GM13976 (cell line): ENCODE results near the gene TEKT5.
"Not testable (repeated sequence)": the region's sequence is repeated elsewhere in the genome, so short reads cannot be mapped to it uniquely, and the experiment has no call there.

Experiments used
- DNase-seq: peaks from one replicate; pipeline ENCODE4 v3.0.0; 2012; ENCODE audit warnings: low spot score
- in situ Hi-C: fragments of 300-500 bp; cut with MboI; formaldehyde crosslinking; loops from one replicate; pipeline ENCODE4 v1.12.0; 2022; ENCODE audit warnings: low sequenced_read_pairs, mixed read lengths, inconsistent platforms; ENCODE audit not compliant: unreplicated experiment
- TF ChIP-seq, protein P1 (sequence below): IDR thresholded peaks from 2 replicates; pipeline ENCODE4 v1.5.1; 2012; ENCODE audit warnings: borderline replicate concordance, mild to moderate bottlenecking; ENCODE audit not compliant: insufficient read depth; ENCODE audit errors: extremely low read depth, missing control alignments, control extremely low read depth

TEKT5 gene

DNA sequence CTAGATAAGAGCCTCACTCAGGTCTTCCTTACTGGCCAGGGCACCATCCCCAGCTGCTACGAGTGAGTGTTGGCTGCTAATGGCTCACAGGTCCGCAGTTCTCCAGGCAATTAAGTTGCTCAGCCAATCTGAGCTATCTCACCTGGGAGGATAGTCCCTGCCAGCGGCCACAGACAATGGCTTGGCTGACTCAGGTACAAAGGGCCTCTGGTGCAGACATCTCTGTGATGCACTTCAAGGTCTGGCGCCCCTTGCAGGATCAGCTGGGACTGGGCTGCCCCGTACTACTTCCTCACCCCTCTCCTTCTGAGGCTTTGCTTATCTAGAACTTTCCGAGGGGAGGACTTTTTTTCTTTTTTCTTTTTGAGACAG, 65.2 kb downstream of the TEKT5 start:
- TF ChIP-seq, protein P1, sequence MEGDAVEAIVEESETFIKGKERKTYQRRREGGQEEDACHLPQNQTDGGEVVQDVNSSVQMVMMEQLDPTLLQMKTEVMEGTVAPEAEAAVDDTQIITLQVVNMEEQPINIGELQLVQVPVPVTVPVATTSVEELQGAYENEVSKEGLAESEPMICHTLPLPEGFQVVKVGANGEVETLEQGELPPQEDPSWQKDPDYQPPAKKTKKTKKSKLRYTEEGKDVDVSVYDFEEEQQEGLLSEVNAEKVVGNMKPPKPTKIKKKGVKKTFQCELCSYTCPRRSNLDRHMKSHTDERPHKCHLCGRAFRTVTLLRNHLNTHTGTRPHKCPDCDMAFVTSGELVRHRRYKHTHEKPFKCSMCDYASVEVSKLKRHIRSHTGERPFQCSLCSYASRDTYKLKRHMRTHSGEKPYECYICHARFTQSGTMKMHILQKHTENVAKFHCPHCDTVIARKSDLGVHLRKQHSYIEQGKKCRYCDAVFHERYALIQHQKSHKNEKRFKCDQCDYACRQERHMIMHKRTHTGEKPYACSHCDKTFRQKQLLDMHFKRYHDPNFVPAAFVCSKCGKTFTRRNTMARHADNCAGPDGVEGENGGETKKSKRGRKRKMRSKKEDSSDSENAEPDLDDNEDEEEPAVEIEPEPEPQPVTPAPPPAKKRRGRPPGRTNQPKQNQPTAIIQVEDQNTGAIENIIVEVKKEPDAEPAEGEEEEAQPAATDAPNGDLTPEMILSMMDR: no peak
- in situ Hi-C loops: no loop called here
- DNase-seq: no peak

DNA sequence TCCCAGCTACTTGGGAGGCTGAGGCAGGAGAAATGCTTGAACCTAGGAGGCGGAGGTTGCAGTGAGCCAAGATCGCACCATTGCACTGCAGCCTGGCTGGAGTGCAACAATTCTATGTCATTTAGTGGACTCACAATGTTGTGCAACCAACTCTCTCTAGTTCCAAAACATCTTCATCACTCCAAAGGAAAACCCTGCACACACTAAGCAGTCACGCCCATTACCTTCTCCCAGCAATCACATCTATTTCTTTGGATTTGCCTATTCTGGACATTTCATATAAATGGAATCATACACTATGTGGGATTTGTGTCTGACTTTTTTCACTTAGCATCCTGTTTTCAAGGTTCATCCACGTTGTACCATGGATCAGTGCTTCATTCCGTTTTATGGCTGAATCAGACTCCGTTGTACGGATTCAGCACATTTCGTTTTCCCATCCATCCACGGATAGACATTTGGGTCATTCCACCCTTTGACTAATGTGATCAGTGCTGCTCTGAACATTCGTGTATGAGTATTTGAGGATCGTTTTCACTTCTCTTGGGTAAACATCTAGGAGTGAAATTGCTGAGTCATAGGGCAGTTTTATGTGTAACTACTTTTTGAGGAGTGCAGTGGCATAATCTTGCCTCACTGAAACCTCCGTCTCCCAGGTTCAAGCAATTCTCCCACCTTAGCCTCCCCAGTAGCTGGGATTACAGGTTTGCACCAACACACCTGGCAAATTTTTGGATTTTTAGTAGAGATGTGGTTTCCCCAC, 69.0 kb downstream of the TEKT5 start:
- no peak for DNase-seq
- in situ Hi-C loops: no loop called here
- TF ChIP-seq, protein P1: no peak

DNA sequence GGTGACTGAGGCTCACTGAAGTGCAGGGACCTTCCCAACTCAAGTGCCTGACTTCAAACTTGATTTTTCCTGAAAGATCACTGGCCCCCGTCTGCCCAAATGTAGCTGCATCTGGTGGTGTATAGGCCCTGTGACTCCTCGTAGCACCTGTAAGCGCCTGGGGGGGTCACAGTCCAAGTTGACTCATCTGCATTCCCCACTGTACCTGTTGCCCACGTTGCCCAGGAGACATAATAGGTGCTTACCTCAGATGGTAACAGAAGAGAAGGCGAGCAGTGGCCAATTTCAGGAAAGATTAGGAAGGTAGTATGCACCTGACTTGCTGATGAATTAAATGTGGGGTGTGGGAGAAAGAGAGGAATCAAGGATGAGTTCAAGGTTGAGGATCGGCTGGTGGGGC, 70.2 kb downstream of the TEKT5 start:
- TF ChIP-seq, protein P1: no peak
- in situ Hi-C loops: no loop called here
- DNase-seq: no peak

DNA sequence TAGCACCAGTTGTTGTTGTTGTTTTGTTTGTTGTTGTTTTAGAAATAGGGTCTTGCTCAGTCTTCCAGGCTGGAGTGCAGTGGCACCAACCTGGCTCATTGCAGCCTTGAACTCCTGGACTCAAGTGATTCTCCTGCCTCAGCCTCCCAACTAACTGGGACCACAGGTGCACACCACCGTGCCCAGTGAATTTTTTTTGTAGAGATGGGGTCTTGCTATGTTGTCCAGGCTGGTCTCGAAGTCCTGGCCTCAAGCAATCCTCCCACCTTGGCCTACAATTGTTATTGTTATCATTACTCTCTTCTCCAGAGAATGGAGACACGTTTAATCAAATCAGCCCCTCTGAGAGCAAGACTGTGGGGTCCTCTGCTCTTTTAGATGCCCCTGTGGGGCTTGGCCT, 71.7 kb downstream of the TEKT5 start:
- TF ChIP-seq, protein P1: no peak
- no peak for DNase-seq
- in situ Hi-C loops: no loop called here

DNA sequence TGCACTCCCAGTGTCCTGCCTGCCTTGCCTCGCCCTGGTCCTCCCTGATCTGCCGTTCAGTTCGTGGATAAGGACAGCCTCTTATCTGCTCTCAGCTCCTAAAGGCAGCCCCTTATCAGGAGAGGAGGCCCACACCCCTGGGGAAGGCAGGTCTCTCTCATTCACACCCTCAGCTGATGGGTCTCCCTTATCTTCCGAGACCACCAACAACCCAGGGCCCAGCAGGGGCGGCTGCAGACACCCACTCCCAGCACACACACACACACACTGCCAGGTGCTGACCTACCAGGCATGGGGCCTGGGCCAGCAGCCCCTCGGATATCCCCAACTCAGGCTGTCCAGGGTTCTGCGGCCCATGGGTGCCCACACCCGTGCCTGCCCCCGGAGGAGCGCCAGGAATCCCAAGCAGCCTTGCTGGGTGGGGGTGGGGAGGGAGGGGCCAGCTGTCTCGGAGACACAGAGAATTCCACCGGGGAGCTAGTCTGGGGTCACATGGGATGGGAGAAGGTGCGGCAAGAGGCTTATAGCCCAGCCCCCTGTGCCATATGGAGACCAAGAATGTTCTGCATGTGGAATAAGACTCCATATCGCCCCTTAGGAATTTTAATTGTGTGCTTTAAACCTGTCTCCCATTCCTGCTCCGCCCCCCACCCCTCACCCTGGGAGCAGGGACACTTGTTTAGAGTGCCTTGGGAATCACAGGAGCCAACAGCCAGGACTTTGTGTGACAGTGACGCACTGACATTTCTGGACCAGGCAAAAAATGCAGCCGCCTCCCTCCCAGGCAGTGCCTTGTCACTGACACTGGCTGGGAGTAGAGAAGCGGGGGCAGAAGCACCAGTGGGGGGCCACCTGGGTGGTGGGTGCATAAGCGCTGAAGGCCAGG, 72.5 kb downstream of the TEKT5 start:
- in situ Hi-C loops: no loop called here
- no peak for DNase-seq
- TF ChIP-seq, protein P1: no peak

DNA sequence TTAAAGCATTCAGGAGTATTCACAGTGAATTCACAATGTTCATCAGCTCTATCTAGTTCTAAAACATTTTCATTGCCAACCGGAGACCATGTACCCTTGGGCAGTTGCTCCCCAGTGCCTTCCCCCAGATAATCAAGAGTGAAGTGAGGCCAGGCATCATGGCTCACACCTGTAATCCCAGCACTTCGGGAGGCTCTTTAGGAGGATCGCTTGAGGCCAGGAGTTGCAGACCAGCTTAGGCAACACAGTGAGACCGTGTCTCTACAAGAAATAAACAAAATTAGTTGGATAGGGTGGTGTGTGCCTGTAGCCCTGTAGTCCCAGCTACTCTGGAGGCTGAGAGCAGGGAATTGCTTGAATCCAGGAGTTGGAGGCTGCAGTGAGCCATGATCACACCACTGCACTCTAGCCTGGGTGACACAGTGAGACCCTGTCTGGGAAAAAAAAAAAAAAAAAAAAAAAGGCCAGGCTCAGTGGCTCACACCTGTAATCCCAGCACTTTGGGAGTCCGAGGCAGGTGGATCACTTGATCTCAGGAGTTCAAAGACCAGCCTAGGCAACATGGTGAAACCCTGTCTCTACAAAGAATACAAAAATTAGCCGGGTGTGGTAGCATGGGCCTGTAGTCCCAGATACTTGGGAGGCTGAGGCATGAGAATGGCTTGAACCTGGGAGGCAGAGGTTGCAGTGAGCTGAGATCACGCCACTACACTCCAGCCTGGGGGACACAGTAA, 73.3 kb downstream of the TEKT5 start:
- DNase-seq, in situ Hi-C loops: not testable (repeated sequence)
